Left kidney (tissue), 2 donors: ENCODE results near the gene NAT9. TPM values are rescaled to one million over a fixed set of nuclear protein-coding genes. Genes with fewer than 3 reads are reported as not detected.

Experiments
- DNase-seq: peaks from one replicate; pipeline ENCODE4 v3.0.0-alpha.2; 2013
- polyA plus RNA-seq: library from polyadenylated mRNA; unstranded; fragments of 120-200 nt; gene quantifications from one replicate; pipeline ENCODE4 v1.2.1, GENCODE V29; 2013; ENCODE audit not compliant: insufficient read length

NAT9 gene
- polyA plus RNA-seq, 1 donor: 46.7 TPM

DNA sequence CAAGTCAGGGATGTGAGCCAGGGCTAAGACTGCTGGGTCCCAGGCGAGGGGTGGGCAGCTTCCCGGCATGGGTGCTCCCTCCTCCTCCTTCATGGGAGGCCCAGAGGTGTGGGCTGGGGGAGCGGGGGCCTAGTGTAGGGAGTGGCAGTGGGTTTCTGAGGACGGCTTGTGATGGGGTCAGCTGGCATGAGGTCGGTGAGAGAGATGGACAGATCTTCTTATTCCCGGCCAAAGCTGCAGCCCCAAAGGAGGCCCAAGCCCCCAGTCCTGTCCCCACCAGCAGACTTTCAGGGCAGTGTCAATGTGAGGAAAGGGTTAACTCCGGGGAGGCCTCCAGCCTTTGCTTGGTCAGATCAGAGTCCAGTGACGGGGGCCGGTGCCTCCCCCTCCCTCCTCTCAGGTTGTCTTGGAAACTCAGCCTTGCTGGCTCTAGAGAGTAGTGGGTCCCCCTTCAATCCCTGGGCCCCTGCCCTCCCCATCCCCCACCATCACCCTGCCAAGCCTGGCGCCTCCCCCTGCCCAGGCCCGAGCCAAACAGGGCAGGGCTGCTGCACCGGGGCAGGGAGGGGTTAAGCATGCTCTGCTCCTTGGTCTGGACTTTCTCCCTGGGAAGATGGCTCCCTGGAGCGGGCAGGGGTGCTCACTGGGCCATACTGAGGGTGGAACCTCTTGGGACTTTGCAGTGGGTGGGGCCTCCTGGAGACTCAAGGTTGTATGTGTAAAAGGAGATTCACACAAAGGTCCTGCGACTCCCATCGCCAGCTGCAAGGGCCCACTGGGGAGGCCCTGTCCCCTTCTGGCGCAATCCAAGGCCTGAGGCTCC, 12.4 kb downstream of the NAT9 start:
- peak; percentile 82 for DNase-seq

DNA sequence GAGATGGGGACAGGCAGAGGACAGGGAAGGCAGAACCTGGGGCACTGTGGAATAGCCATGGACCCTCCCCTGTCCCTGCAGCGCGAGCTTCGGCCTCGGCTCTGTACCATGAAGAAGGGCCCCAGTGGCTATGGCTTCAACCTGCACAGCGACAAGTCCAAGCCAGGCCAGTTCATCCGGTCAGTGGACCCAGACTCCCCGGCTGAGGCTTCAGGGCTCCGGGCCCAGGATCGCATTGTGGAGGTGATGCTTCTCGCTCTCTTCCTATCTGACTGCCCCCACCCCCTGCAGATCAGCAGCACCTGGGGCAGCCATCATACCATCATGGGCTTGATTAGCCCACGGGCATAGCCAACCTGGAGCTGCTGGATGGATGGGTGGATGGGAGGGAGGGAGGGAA, 14.2 kb downstream of the NAT9 start:
- no peak for DNase-seq

DNA sequence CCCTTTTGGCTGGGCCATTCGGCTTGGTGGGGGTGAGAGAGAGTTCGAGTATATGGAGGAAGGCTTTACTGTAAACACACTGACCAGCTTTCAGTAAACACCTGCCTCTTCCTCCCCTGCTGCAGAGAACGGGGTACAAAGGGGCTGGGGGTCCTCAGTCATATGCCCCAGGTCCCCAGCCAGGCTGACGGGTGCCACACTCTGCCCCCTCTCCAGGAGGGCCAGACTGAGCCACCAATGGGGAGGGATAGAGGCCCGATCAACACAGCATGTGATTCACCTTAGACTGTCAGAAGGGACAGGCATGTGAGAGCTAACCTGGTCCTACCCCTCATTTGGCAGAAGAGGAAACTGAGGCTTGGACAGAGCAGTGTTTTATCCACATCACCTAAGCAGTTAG, 14.7 kb downstream of the NAT9 start:
- no peak for DNase-seq

DNA sequence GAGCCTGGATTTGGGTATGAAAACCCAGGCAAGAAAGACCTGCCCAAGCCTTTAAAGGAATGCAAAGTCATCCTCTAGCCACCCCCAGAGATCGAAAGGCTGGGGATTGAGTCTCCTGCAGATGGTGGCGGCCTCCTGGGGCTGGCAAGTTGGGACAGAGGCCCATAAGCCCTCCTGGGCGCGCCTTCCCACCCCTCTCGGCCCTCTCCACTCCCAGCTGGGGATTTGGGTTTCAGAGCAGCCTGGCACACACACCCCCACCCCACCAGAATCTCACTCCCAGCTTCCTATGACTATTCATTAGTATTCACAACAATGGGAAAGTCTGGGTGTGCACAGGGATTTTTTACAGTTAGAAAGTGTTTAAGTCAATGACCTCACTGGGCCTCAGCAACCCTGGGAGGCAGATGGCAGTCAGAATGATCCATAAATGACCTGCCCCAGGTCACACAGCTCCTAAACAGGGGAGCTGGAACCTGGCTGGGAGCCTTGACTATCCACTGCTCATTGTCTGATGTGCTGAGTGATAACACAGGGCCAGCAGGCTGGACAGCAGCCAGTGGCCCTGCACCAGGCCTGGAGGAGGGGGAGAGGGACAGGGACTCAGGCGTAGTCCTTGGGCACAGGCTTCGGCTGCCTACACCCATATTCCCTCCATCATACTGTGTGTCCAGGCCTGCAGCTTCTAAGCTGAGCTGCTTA, 15.6 kb downstream of the NAT9 start:
- no peak for DNase-seq

DNA sequence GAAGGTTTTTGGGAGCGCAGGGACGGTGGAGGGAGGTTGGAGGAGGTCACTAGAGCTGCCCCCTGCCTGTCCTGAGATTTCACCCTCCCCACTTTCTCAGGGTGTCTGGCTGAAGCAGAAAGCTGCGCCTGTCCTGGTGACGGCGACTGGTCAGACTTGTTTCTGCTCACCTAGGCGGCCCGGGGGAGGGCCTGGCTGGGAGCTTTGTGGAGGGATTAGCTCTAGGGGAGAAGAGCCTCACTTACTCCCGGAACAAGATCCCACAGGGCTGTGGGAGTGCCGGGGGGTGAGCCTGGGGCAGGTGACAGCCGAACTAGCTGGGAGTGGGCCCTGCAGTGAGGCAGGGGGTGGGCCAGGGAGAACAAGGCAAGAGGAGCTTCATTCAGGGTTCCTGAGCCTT, 16.2 kb downstream of the NAT9 start:
- DNase-seq: no peak

DNA sequence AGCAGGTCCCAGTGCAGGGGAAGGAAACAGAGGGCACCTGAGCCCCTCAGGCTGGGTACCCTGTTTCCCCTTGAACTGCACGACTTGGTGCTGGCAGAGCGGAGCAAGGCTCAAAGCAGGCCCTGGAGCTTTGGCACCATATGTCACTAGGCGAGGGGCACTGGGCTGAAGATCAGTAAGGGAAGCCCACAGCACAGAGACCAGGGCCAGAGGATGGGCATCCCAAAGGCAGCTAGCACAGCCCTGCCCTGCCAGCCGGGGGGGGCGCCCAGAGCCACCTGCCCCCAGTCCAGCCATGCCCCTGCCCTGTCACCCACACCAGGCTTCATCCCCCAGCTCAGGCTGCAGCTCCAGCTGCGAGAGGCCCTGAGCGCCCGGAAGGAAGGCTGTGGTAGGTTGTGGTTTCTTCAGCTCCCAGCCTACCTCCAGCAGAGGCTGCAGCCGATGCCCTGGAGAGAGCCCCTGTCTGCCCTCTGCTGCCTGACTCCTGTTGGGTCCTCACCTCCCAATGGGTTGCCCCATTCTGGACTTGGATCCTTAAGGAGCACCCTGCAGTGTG, 16.8 kb downstream of the NAT9 start:
- DNase-seq: no peak

DNA sequence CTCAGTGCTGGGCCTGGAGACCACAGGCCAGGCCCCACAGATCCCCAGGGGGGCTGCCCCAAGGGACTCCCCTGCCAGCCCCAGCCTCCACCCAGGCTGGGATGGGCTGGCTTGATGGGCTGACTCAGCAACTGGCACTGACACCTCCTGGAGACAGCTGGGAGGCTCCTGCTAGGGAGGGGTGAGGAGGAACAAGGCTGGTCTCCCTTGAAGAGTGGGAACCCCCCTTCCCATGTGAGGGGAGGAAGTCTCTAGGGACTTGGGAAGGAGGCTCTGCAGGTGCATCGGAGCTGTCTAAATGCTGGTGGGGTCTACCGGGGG, 17.3 kb downstream of the NAT9 start:
- no peak for DNase-seq

DNA sequence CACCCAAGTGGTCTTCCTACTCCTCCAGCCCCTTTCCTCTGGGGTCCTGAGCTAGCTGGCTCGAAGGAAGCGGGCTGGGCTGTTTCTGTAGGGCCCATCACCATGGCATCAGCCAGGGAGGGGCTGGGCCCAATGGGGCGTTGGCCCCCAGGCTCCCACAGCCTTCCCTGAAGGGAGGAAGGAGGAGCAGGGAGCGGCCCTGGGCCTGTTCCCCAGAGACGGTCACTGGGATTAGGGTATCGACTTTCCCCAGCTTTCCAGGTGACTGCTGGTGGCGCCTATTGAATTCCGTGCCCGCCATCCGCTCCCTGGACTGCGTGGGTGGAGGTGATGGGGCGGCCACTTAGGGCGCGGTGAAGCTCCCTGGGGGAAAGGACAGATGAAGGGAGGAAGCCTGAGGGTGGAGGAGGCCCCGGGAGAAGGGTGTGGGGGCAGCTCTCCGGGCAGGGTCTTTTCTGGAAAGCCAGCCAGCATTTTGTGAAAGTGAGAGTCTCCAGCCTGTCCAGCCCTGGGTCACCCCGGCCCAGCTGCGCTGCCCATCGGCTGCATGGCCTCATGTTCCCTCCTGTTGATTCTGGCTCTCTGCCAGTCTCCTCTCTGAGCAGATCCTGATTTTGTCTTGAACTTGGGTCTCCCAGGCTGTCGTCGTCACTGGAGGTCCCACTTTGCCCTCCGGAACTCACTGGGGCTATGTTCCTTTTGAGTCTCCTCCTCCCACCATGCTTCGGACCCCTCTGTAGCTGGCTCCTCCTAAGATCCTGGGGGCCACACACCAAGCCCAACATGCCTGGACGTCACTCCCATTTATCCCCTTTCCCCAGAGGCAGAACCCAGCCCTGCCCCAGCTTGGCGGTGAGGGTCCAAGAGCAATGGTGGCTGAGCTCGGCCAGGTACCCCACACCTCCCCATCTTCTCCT, 18.0 kb downstream of the NAT9 start:
- DNase-seq: no peak

DNA sequence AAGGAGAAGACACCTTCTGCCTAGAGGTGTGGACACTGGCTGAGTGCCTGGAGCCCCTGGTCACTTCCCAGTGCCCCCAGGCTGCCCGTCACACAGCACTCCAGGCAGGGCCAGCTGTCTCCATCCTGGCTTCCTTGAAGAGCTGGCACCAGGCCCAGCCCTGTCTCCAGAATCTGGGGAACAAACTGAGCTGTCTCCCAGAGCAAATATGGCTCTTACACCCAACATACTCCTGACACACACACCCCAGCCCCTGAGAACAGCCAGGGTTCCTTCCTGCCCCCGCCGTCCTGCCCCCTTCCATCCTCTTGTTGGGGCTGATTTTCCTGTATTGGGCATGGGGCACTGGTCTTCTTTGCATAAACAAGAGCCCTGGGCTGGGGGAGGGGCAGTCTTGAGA, 18.6 kb downstream of the NAT9 start:
- no peak for DNase-seq

DNA sequence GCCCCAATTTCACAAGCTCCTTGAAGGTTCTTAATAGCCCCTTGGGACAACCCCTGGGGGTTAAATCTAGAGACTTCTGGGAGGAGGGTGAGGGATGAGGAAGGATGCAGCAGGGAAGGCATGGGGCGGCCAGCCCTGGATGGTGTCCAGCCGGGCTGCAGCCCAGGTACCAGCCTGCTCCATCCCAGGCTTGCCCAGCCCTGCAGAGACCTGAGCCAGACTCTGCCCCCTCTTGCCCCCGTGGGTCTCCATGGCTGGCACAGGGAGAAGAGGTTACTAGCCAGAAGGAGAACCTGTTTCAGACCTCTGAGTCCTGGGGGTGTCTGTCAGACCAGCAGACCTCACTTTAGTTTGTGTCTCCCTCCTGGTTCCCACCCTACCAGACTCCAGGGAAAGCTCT, 19.3 kb downstream of the NAT9 start:
- DNase-seq: no peak

DNA sequence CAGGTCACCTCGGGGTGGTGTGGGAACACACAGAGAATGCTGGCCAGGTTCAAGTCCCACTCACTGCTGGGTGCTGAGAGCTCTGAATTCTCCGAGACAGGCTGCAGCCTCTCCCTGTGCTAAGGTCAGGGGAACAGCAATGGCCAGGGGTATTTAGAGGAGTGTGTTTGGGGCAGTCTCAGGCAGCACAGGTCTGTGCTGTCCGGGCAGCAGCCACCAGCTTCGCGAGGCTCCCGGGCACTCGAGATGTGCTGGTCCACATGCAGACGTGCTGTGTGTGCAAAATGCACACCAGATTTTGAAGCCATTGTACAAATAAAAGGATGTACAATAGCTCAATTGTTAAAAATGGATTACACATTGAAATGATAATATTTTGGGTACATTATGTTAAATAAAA, 20.6 kb downstream of the NAT9 start:
- no peak for DNase-seq

DNA sequence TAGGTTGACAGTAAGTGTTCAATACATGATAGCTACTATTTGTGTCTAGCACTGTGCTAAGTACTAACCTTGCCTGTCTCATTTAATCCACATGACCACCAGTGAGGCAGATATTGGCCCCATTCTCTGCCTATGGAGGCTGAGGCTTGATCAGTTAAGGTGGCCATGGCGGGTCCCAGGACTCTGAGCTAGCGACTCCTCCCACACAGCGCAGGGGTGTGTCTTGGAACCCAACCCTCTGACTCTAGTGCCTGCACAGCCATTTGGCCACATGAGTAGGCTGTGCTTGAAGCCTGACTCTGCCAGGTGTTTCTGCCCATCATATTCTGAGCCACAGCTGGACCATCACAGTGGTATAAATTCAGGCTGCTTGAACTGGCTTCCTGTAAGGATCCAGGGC, 21.3 kb downstream of the NAT9 start:
- no peak for DNase-seq

DNA sequence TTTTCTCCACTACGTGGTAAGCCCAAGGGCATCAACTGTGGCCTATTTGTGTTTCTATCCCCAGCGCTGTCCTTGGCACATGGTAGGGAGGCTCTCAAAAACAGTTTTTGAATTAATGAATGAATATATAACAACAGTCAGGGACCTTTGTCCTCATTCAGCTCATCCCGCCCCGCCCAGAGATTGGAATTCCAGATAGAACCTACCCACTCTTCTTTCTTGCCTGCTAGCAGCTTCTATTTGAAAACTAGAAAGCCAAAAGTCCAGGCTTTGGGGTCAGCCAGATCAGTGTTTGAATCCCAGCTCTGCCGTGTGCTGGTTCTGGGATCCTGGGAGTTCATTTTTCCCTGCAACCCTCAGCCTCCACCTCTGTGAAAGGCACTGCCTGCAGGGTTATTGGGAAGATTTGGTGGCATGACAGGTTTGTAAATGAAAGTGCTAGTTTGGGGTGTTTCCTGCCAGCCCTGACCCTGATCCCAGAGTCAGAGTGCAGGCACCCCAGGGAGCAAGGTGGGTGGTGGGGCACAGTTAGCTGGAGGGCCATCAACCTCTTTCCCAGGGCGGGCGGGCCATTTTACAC, 23.2 kb downstream of the NAT9 start:
- no peak for DNase-seq

DNA sequence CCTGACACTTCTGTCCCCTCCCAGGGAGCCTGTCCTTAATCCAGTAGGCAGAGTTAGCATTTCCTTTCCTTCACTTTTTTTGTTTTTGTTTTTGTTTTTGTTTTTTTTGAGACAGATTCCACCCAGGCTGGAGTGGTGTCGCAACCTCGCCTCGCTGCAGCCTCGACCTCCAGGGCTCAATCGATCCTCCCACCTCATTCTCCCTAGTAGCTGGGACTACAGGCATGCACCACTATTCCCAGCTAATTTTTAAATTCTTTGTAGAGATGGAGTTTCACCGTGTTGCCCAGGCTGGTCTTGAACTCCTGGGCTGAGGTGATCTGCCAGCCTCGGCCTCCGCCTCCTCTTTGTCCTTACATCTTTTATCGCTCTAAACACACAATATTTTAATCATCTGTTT, 23.7 kb downstream of the NAT9 start:
- no peak for DNase-seq

DNA sequence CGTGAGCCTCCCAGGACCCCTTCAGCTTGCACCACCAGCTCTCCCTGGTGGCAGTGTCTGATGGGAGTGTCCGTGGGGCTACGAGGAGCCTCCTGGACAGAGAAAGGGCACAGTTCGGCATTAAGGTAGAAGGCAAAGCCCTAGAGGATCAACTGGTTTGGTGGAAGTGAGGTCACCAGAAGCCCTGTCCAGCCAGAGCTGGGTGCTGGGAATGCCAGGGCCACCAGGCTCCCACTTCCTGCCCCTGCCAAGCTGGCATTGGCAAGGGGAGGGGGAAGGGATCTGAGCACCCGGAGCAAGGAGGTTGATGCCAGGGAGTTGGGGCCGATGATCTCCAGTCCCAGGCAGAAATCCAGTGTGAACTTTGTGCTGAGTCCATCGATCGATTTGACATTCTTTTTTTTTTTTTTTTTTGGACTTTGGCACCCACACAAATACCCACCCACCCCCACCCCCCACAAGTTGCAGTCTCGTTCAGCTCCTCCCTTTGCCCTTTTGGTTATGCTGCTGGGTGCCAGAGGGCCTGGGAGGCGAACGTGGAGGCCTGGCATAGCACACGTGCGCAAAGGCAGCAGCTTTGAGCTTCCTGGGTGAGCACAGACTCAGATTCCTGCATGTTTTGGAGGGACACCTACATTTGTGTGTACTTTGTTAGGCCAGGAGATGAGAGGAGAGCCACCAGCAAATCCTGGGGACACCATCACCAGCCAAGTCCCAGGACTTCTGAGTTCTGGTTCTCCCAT, 25.6 kb downstream of the NAT9 start:
- DNase-seq: no peak

DNA sequence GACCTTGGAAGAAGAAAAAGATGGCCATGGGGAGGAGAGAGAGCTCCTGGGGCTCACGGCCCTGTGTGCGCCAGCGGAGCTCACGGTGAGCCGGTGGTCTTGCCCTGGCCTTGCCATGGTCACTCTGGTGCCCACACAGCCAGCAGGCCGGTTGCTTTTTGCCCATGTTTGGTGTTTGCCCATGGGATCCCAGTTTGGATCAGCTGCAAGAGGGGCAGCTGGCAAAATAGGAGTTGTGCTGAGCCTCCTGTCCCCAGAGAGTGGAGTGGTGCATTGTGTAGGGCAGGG, 26.2 kb downstream of the NAT9 start:
- DNase-seq: no peak

DNA sequence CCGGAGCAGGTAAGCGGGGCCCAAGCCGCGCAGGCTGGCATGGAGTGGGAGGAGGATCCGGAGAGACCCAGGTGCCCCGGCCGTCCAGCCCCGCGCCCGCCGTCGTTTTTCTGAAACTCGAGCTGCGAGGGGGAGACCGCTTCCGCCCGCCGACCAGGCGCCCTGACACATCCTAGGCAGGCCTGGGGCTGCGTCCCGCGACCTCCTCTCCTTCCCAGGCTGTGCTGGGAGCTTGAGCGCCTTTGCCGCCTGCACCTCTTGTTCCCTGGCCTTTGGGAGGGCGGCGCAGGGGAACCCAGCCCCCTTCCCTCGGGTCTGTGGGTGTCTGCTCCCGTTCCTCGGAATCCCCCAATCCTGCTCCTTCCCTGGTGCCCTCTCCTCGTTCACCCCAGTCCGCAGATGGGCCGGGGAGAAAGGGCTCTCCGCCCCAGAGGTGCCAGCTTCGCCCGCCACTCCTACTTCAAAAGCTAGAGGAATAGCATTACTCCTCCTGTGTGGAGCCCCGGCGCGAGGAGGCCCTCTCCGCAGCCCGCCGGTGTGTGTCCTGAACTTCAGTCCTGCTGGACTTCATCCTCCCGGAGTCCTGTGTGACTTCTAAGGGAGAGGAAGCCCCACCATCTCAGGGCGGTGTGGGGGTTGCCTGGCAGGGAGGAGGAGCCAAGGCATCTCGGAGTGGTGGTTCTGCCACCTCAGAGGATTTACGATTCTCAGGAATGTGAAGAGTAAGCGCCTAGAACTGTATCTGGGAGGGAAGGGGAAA, 26.7 kb downstream of the NAT9 start:
- DNase-seq: no peak

DNA sequence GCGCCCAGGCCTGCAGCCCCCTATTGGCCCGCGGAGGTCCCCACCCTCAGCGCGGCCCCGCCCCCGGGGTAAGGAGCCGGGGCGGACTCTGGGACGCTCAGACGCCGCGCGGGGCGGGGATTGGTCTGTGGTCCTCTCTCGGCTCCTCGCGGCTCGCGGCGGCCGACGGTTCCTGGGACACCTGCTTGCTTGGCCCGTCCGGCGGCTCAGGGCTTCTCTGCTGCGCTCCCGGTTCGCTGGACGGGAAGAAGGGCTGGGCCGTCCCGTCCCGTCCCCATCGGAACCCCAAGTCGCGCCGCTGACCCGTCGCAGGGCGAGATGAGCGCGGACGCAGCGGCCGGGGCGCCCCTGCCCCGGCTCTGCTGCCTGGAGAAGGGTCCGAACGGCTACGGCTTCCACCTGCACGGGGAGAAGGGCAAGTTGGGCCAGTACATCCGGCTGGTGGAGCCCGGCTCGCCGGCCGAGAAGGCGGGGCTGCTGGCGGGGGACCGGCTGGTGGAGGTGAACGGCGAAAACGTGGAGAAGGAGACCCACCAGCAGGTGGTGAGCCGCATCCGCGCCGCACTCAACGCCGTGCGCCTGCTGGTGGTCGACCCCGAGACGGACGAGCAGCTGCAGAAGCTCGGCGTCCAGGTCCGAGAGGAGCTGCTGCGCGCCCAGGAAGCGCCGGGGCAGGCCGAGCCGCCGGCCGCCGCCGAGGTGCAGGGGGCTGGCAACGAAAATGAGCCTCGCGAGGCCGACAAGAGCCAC, 27.4 kb downstream of the NAT9 start, which contains the start of gene NHERF1:
TSS of gene NHERF1 (plus strand) at position 100 of the 750 bp plus-strand sequence. CDS start at position 319, 219 bp downstream.
- DNase-seq: peak; percentile 91

DNA sequence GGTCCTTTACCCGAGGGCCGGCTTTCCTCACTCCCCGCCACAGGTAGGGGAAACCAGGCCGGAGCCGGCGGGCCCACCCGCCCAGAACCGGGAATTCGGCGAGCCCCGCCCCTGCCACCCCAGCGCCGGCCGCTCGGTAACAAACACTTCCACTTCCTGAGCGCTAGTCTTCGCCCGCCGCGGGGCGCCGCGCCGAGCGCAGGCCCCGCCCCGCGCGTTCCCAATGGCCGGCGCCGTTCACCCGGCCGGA, 27.9 kb downstream of the NAT9 start:
- no peak for DNase-seq

DNA sequence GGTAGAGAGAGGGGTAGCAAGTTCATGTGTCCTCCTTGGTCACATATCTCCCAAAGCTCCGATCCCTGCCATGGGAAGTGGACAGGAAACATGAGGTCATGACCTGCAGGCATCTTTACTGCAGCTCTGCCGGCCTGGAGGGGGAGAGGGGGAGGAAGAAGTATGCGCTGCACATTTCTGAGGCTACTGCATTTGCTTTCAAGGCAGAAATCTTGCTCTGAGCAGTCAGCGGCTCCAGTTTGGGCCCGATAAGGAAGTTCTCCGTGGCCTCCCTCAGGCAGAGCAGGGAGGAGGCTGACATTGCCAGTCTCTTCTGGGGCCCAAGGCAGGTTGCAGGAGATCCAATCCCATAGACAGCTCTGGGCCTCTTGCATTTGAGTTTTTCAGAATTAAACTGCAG, 29.2 kb downstream of the NAT9 start:
- DNase-seq: no peak
